HEK293T (cell line): ENCODE measurements around the gene PPL.

Experiments used
- BHLHE40 ChIP-seq: fragments of 450-650 bp; IDR thresholded peaks from 2 replicates; pipeline ENCODE4 v1.6.1; 2016; ENCODE audit warnings: mild to moderate bottlenecking, moderate library complexity, borderline replicate concordance
- ELF4 ChIP-seq: fragments of 450-650 bp; IDR thresholded peaks from 2 replicates; pipeline ENCODE4 v1.6.1; 2017; ENCODE audit warnings: antibody characterized with exemption
- FOXA1 ChIP-seq: fragments of 450-650 bp; IDR thresholded peaks from 2 replicates; pipeline ENCODE4 v1.6.1; 2016; ENCODE audit warnings: mild to moderate bottlenecking
- HDGF ChIP-seq: fragments of 450-650 bp; IDR thresholded peaks from 2 replicates; pipeline ENCODE4 v1.6.1; 2017; ENCODE audit warnings: antibody characterized with exemption, borderline replicate concordance
- L3MBTL2 ChIP-seq: fragments of 450-650 bp; conservative IDR thresholded peaks from 2 replicates; pipeline ENCODE4 v1.6.1; 2016; ENCODE audit warnings: mild to moderate bottlenecking
- PKNOX1 ChIP-seq: fragments of 450-650 bp; IDR thresholded peaks from 2 replicates; pipeline ENCODE4 v1.6.1; 2016
- ZNF384 ChIP-seq: fragments of 450-650 bp; IDR thresholded peaks from 2 replicates; pipeline ENCODE4 v1.6.1; 2016

- no peak for TF ChIP-seq PKNOX1
- TF ChIP-seq FOXA1 = no peak
- TF ChIP-seq ELF4 = no peak
- TF ChIP-seq HDGF = no peak
- TF ChIP-seq ZNF384 = no peak
- TF ChIP-seq BHLHE40 = no peak
- TF ChIP-seq L3MBTL2 = no peak
Measured at GRCh38 chr16:4925293-4925607, 11.7 kb downstream of the PPL start.
